Measurements from ENCODE around the gene YWHAB. TPM values are rescaled to one million over a fixed set of nuclear protein-coding genes. Genes with fewer than 3 reads are reported as not detected.

The YWHAB gene
- total and polyA plus RNA-seq, 10 of the 15 experiments (the other 5 are each of a cell fraction or from before 2014, with no cell fraction given) = 63.5 to 323 (median 144) TPM

DNA sequence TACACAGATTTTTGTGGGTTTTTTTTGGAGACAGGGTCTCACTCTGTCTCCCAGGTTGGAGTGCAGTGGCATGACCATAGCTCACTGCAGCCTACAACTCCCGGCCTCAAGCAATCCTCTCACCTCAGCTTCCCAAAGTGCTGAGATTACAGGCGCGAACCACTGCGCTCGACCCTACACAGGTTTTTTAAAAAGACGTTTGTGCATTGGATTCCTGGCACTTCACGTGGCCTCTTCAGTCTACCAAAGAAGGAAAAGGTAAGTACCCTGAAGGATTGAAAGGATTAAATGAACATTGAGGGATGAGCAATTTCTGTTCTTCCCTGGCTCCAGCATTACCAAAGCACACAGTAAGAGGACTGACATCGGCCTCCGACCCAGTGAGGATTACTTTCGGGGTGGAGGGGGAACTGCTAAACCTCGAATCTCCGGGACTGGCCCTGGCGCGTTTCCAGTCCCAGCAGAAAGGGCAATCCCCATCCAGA is 556 bp upstream of the YWHAB start (continued):
- no peak for TF ChIP-seq ZNF217 (IDR thresholded peaks at IDR 0.05)
- no peak for TF ChIP-seq MYB (IDR thresholded peaks at IDR 0.05; ENCODE audit: borderline replicate concordance, low read depth, low read length)
- no peak for TF ChIP-seq PAX5 (IDR thresholded peaks at IDR 0.05; ENCODE audit: borderline replicate concordance, low read depth, low read length)
- TF ChIP-seq, protein P1, sequence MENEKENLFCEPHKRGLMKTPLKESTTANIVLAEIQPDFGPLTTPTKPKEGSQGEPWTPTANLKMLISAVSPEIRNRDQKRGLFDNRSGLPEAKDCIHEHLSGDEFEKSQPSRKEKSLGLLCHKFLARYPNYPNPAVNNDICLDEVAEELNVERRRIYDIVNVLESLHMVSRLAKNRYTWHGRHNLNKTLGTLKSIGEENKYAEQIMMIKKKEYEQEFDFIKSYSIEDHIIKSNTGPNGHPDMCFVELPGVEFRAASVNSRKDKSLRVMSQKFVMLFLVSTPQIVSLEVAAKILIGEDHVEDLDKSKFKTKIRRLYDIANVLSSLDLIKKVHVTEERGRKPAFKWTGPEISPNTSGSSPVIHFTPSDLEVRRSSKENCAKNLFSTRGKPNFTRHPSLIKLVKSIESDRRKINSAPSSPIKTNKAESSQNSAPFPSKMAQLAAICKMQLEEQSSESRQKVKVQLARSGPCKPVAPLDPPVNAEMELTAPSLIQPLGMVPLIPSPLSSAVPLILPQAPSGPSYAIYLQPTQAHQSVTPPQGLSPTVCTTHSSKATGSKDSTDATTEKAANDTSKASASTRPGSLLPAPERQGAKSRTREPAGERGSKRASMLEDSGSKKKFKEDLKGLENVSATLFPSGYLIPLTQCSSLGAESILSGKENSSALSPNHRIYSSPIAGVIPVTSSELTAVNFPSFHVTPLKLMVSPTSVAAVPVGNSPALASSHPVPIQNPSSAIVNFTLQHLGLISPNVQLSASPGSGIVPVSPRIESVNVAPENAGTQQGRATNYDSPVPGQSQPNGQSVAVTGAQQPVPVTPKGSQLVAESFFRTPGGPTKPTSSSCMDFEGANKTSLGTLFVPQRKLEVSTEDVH (IDR thresholded peaks at IDR 0.05; ENCODE audit: low read depth, partially characterized antibody) = no peak
- TF ChIP-seq, protein P2, sequence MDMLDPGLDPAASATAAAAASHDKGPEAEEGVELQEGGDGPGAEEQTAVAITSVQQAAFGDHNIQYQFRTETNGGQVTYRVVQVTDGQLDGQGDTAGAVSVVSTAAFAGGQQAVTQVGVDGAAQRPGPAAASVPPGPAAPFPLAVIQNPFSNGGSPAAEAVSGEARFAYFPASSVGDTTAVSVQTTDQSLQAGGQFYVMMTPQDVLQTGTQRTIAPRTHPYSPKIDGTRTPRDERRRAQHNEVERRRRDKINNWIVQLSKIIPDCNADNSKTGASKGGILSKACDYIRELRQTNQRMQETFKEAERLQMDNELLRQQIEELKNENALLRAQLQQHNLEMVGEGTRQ (IDR thresholded peaks at IDR 0.05; ENCODE audit: borderline replicate concordance, low read depth, low read length) = no peak
- no peak for TF ChIP-seq EP300 (IDR thresholded peaks at IDR 0.05; ENCODE audit: borderline replicate concordance in 1 of 2, control insufficient read depth in 1 of 2, low read depth in 2 of 2, low read length in 2 of 2)
- no peak for TF ChIP-seq EGR1 (IDR thresholded peaks at IDR 0.05; ENCODE audit: borderline replicate concordance in 1 of 2, low read depth in 2 of 2, low read length in 2 of 2)
- TF ChIP-seq, protein P3, sequence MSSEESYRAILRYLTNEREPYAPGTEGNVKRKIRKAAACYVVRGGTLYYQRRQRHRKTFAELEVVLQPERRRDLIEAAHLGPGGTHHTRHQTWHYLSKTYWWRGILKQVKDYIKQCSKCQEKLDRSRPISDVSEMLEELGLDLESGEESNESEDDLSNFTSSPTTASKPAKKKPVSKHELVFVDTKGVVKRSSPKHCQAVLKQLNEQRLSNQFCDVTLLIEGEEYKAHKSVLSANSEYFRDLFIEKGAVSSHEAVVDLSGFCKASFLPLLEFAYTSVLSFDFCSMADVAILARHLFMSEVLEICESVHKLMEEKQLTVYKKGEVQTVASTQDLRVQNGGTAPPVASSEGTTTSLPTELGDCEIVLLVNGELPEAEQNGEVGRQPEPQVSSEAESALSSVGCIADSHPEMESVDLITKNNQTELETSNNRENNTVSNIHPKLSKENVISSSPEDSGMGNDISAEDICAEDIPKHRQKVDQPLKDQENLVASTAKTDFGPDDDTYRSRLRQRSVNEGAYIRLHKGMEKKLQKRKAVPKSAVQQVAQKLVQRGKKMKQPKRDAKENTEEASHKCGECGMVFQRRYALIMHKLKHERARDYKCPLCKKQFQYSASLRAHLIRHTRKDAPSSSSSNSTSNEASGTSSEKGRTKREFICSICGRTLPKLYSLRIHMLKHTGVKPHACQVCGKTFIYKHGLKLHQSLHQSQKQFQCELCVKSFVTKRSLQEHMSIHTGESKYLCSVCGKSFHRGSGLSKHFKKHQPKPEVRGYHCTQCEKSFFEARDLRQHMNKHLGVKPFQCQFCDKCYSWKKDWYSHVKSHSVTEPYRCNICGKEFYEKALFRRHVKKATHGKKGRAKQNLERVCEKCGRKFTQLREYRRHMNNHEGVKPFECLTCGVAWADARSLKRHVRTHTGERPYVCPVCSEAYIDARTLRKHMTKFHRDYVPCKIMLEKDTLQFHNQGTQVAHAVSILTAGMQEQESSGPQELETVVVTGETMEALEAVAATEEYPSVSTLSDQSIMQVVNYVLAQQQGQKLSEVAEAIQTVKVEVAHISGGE (CRISPR knock-in tag; IDR thresholded peaks at IDR 0.05) = no peak
- no peak; a peak in 1 of 4 replicates for TF ChIP-seq IKZF2 (IDR thresholded peaks at IDR 0.05)
- TF ChIP-seq MTA2 (IDR thresholded peaks at IDR 0.05; ENCODE audit: low read depth) = peak; percentile 61; the same call in 1 of the 2 replicates
- TF ChIP-seq, protein P4, sequence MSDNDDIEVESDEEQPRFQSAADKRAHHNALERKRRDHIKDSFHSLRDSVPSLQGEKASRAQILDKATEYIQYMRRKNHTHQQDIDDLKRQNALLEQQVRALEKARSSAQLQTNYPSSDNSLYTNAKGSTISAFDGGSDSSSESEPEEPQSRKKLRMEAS (IDR thresholded peaks at IDR 0.05; ENCODE audit: low read depth, low read length) = no peak
- TF ChIP-seq SMAD5 (IDR thresholded peaks at IDR 0.05; ENCODE audit: low read depth) = no peak
- no peak for TF ChIP-seq SUPT20H (IDR thresholded peaks at IDR 0.05; ENCODE audit: borderline replicate concordance, control insufficient read depth, low read depth, low read length)
- no peak for TF ChIP-seq CBX3 (IDR thresholded peaks at IDR 0.05; ENCODE audit: borderline replicate concordance, low read depth)
